Measurements from ENCODE around the gene KDM4B. TPM values are rescaled to one million over a fixed set of nuclear protein-coding genes. Genes with fewer than 3 reads are reported as not detected.

The KDM4B gene
- total and polyA plus RNA-seq, 9 of the 15 experiments (the other 6 are each of a cell fraction or from before 2014, with no cell fraction given) = 0.21 to 29.9 (median 7.3) TPM

- H3K79me2 ChIP-seq (ENCODE audit: control insufficient read depth, insufficient read depth, low read length) = peaks cover 50% of the 10 kb centered on the region
- no peak overlapping the region for H3K27ac ChIP-seq (ENCODE audit: extremely low read depth, low read depth, low read length)
- no TSS peak for BruUV-seq (replicated peaks)
- H3K4me2 ChIP-seq (ENCODE audit: insufficient read depth, low read length) = no peak overlapping the region
- DNase-seq (ENCODE audit: extremely low read depth in 1 of 4, low spot score in 3 of 4) = peak; percentile 85 to 92 (median 90)
- FAIRE-seq = peak; percentile 93
- in situ Hi-C loops (cut with MboI) = loop anchor here (5.0 kb wide), 2 partner anchors 224 to 299 kb away; no protein-coding TSS in a partner anchor
- peaks cover 15% of the 10 kb centered on the region for H3K9me1 ChIP-seq (ENCODE audit: control insufficient read depth, insufficient read depth, low read length)
- peak overlapping the region in 1 of 2 experiments; percentile 48; a peak in 1 of 4 replicates for H3K9ac ChIP-seq (ENCODE audit: insufficient read depth in 1 of 2, low read depth in 2 of 2, low read length in 2 of 2)
- peaks cover 42% of the 10 kb centered on the region for H4K20me1 ChIP-seq (replicated peaks; ENCODE audit: control insufficient read depth, insufficient read depth, low read length)
- H3K27me3 ChIP-seq (ENCODE audit: control insufficient read depth in 2 of 2, insufficient read depth in 2 of 2, low read length in 2 of 2) = no peaks in the 10 kb centered on the region
- no peaks in the 10 kb centered on the region for H3K9me3 ChIP-seq (replicated peaks; ENCODE audit: control insufficient read depth, insufficient read depth, low read depth, low read length)
- peaks cover 0 to 46% of the 10 kb centered on the region in 2 experiments; a peak in 3 of 5 replicates for H3K4me1 ChIP-seq (replicated peaks in 1 of 2; ENCODE audit: control insufficient read depth in 2 of 2, insufficient read depth in 2 of 2, low read length in 2 of 2)
- no peak overlapping the region for H2AFZ ChIP-seq (ENCODE audit: low read depth, low read length)
- WGBS (ENCODE audit: insufficient coverage, low coverage, missing lambda C conversion rate) = 55% methylated on average over 24 of the region's 29 CpGs
- peak; percentile 97 for ATAC-seq
- POLR2A ChIA-PET = interaction anchor here (0.5 to 1.0 kb wide), 6 partner anchors 10 to 799 kb away, joined by 3 to 5 read pairs (median 4); no protein-coding TSS in a partner anchor
- CTCF ChIA-PET (ENCODE audit: low intra/inter-chr PET ratio) = interaction anchor here (0.6 to 4.3 kb wide), 5 partner anchors 31 to 224 kb away, joined by 3 to 47 read pairs (median 3); no protein-coding TSS in a partner anchor
- H3K4me3 ChIP-seq = no peak overlapping the region
- H3K36me3 ChIP-seq (ENCODE audit: control insufficient read depth, insufficient read depth, low read length) = peaks cover 23% of the 10 kb centered on the region; the same call in 2 of the 3 replicates
- intact Hi-C loops (cut with micrococcal nuclease) = loop anchor here (1.0 kb wide), 1 partner anchor 222 kb away; no protein-coding TSS in a partner anchor
- no peak for TF ChIP-seq ARID1B (IDR thresholded peaks at IDR 0.05)
- TF ChIP-seq NR3C1 (CRISPR knock-in tag; IDR thresholded peaks at IDR 0.05) = no peak
- TF ChIP-seq XRCC5 (IDR thresholded peaks at IDR 0.05; ENCODE audit: low read depth, low read length) = 0 out of 2 replicates have a peak, but pooled peaks have one; percentile 26
- TF ChIP-seq TFAM (CRISPR knock-in tag; conservative IDR thresholded peaks at IDR 0.05) = no peak
- no peak for TF ChIP-seq CREB3 (tag; conservative IDR thresholded peaks at IDR 0.05; ENCODE audit: low read depth)
- TF ChIP-seq USF1 (CRISPR knock-in tag; IDR thresholded peaks at IDR 0.05) = peak; percentile 26; the same call in 1 of the 2 replicates
- TF ChIP-seq ZNF707 (CRISPR knock-in tag; conservative IDR thresholded peaks at IDR 0.05) = peak; percentile 62; the same call in 1 of the 2 replicates
- peak; percentile 77; the same call in 1 of the 2 replicates for TF ChIP-seq REST (IDR thresholded peaks at IDR 0.05; ENCODE audit: borderline replicate concordance)
- TF ChIP-seq REST (CRISPR knock-in tag; IDR thresholded peaks at IDR 0.05; ENCODE audit: low read depth) = no peak
- no peak for TF ChIP-seq POLR2B (IDR thresholded peaks at IDR 0.05; ENCODE audit: low read depth, partially characterized antibody)
- no peak for TF ChIP-seq ZNF121 (CRISPR knock-in tag; conservative IDR thresholded peaks at IDR 0.05)
Measured at GRCh38 chr19:5031231-5032100, 62.6 kb downstream of the KDM4B start.
